SK-N-SH (cell line): ENCODE results near the gene OR2A14. TPM values are rescaled to one million over a fixed set of nuclear protein-coding genes. Genes with fewer than 3 reads are reported as not detected.
"Not testable (repeated sequence)": the region's sequence is repeated elsewhere in the genome, so short reads cannot be mapped to it uniquely, and the experiment has no call there.

Experiments
- CTCF ChIA-PET: fragments of 300-600, 350-600 bp; formaldehyde crosslinking; extraction: SDS; loops from one replicate; lab custom pipeline; 2021; lab: Yijun Ruan, JAX
- POLR2A ChIA-PET: fragments of 350-600 bp; sonication (Branson Sonifier 250); formaldehyde crosslinking; extraction: SDS; loops from one replicate; lab custom pipeline; 2020; ENCODE audit warnings: antibody characterized with exemption, inconsistent platforms; lab: Yijun Ruan, JAX
- DNase-seq: peaks from one replicate; pipeline ENCODE4 v3.0.0; 2012
- H2AFZ ChIP-seq: fragments of 200-600 bp; sonication (generic); 2 replicates; pipeline ENCODE4 v1.8.1; 2016; ENCODE audit warnings: antibody characterized with exemption, mild to moderate bottlenecking, low read depth
- H3F3A ChIP-seq: fragments of 200-600 bp; sonication (generic); replicated peaks from 2 replicates; pipeline ENCODE3; 2016; ENCODE audit warnings: antibody characterized with exemption, mild to moderate bottlenecking; ENCODE audit not compliant: insufficient read depth
- H3K27ac ChIP-seq, 2 experiments: fragments of 200-500 bp in 1 of 2; fragments of 200-600 bp in 1 of 2; sonication (Bioruptor generic) in 1 of 2; sonication (generic), shearing (Covaris generic) in 1 of 2; 2 replicates each; pipeline versions ENCODE4 v1.5.1 to v1.6.1; 2014 to 2016; ENCODE audit warnings: low read depth in 2 of 2, inconsistent platforms in 1 of 2, low read length in 1 of 2, mild to moderate bottlenecking in 1 of 2, mixed read lengths in 1 of 2
- H3K27me3 ChIP-seq: fragments of 200-600 bp; sonication (generic), shearing (Covaris generic); 2 replicates; pipeline ENCODE4 v1.6.1; 2016; ENCODE audit warnings: mixed run types; ENCODE audit not compliant: insufficient read depth
- H3K36me3 ChIP-seq, 2 experiments: fragments of 200-500 bp in 1 of 2; fragments of 200-600 bp in 1 of 2; sonication (Bioruptor generic) in 1 of 2; sonication (generic) in 1 of 2; replicated peaks in 1 of 2; 2 replicates each; pipeline versions ENCODE3 to v1.5.1; 2014 to 2016; ENCODE audit warnings: low read length in 1 of 2, mild to moderate bottlenecking in 1 of 2; ENCODE audit not compliant: insufficient read depth in 2 of 2, control insufficient read depth in 1 of 2
- H3K4me1 ChIP-seq, 2 experiments: fragments of 200-500 bp in 1 of 2; fragments of 200-600 bp in 1 of 2; sonication (Bioruptor generic) in 1 of 2; sonication (generic), shearing (Covaris generic) in 1 of 2; 2 replicates each; pipeline versions ENCODE4 v1.5.1 to v1.6.1; 2014 to 2016; ENCODE audit warnings: low read depth in 1 of 2, low read length in 1 of 2, mixed run types in 1 of 2; ENCODE audit not compliant: insufficient read depth in 2 of 2, control insufficient read depth in 1 of 2
- H3K4me2 ChIP-seq: fragments of 200-600 bp; sonication (generic), shearing (Covaris generic); 2 replicates; pipeline ENCODE4 v1.6.1; 2017; ENCODE audit warnings: mixed run types
- H3K4me3 ChIP-seq, 2 experiments: fragments of 200-500 bp in 1 of 2; fragments of 200-600 bp in 1 of 2; sonication (Bioruptor generic) in 1 of 2; sonication (generic), shearing (Covaris generic) in 1 of 2; 2 replicates each; pipeline versions ENCODE4 v1.5.1 to v1.8.1; 2014 to 2016; ENCODE audit warnings: low read depth in 2 of 2, inconsistent platforms in 1 of 2, low read length in 1 of 2, mild to moderate bottlenecking in 1 of 2, mixed read lengths in 1 of 2, moderate library complexity in 1 of 2
- H3K79me2 ChIP-seq: fragments of 200-600 bp; sonication (generic); 2 replicates; pipeline ENCODE4 v1.8.1; 2017; ENCODE audit warnings: mild to moderate bottlenecking; ENCODE audit not compliant: insufficient read depth
- H3K9ac ChIP-seq: fragments of 200-600 bp; sonication (generic); 2 replicates; pipeline ENCODE4 v1.6.1; 2017; ENCODE audit warnings: mixed run types
- H3K9me2 ChIP-seq: fragments of 200-600 bp; sonication (generic); 2 replicates; pipeline ENCODE4 v1.6.1; 2017; ENCODE audit warnings: mixed run types
- H3K9me3 ChIP-seq: fragments of 200-600 bp; sonication (generic); 2 replicates; pipeline ENCODE4 v1.6.1; 2017; ENCODE audit warnings: mixed run types, mild to moderate bottlenecking, moderate library complexity
- H4K20me1 ChIP-seq: fragments of 200-600 bp; sonication (generic); 2 replicates; pipeline ENCODE4 v1.6.1; 2017; ENCODE audit warnings: mild to moderate bottlenecking, mixed run types; ENCODE audit not compliant: insufficient read depth
- RAD21 ChIP-seq: IDR thresholded peaks from 2 replicates; pipeline ENCODE4 v1.6.1; 2012; ENCODE audit warnings: mild to moderate bottlenecking, low read length
- SIN3A ChIP-seq: IDR thresholded peaks from 2 replicates; pipeline ENCODE4 v1.6.1; 2012; ENCODE audit warnings: low read depth, mild to moderate bottlenecking, low read length, moderate library complexity, borderline replicate concordance
- SMC3 ChIP-seq: IDR thresholded peaks from 2 replicates; pipeline ENCODE4 v1.6.1; 2012; ENCODE audit warnings: low read depth, low read length, improper control_type of control experiment
- WGBS: methylation state at CpG from one replicate; pipeline ENCODE4 v1.1.6; 2017; ENCODE audit warnings: low lambda C conversion rate; 5-methylcytosine and 5-hydroxymethylcytosine counted together
- polyA plus RNA-seq, 3 experiments: library from polyadenylated mRNA; depleted of rRNA; stranded (reverse); fragments of >200 nt; gene quantifications; 2 replicates each; pipeline ENCODE4 v1.2.3, GENCODE V29; 2012
- small RNA-seq, 7 experiments: library from RNA; depleted of rRNA; stranded (forward); fragments of <200 nt; gene quantifications; one replicate each; pipeline ENCODE3, GENCODE V24; 2012
- TF ChIP-seq, protein P1 (sequence below): fragments of 200-600 bp; sonication (generic); IDR thresholded peaks from 2 replicates; pipeline ENCODE4 v1.6.1; 2017; ENCODE audit warnings: antibody characterized with exemption, mild to moderate bottlenecking, moderate library complexity

OR2A14 gene
- polyA plus RNA-seq, 1 of the 3 experiments (the other 2 are of a cell fraction) = not detected

DNA sequence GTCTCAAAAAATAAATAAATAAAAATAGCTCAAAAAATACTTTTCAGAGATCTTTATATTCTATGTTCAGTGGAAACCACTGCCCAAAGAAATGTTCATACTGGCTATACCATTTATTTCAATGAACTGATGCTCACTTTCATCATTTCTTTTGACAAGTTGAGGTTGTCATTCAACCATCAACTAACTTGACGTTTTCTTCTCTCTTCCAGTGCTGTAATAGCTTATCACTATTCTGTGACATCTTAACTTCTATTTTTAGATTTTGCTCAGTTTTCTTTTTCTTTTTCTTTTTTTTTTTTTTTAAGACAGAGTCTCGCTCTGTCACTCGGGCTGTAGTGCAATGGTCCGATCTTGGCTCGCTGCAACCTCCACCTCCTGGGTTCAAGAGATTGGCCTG is 51.6 kb downstream of the OR2A14 start (continued):
- no peak for TF ChIP-seq SIN3A

DNA sequence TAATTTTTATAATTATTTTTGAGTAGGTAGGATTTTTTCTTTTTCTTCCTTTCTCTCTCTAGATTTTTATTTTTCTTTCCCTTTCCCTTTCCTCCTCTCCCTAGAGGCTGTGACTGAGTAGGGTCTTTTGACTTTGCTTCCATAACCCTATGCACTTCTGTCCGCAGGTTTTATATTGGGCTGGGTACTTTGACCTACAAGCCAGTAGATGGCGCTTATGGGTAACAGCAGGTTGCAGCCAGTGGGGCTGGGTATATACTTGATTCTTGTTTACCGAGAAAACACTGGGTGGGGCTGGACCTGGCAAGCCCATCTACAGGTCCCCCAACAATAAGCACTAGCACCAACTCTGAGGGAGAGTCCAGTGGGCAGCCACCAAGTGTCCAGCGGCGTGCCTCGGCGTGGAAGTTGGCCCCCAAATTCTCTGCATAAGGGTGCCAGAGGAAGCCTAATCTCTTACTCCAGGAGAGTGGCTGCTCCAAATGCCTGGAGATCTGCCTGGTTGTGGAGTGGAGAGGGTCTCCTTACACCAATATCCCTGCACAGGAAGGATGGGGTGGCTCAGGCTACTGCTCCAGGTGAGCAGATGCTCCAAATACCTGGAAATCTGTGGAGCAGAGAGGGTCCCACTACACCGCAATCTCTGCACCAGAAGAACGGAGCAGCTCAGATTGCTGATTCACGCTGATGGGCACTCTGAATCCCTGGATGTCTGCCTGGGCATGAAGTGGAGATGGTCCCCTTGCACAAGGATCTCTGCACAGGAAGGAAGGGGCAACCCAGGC is 55.6 kb downstream of the OR2A14 start:
- not testable (repeated sequence) for H3K79me2 ChIP-seq, H3K27ac ChIP-seq, H3K9me3 ChIP-seq, H2AFZ ChIP-seq, H3K4me2 ChIP-seq, DNase-seq, H3K9me2 ChIP-seq, H3K4me1 ChIP-seq, H3F3A ChIP-seq
- CTCF ChIA-PET = interaction anchor here (0.7 to 1.7 kb wide), 3 partner anchors 11 to 213 kb away, joined by 3 to 14 read pairs (median 3); no protein-coding TSS in a partner anchor
- TF ChIP-seq SMC3 (peak; percentile 23; the same call in 1 of the 2 replicates), RAD21 (peak; percentile 36)
- TF ChIP-seq, protein P1, sequence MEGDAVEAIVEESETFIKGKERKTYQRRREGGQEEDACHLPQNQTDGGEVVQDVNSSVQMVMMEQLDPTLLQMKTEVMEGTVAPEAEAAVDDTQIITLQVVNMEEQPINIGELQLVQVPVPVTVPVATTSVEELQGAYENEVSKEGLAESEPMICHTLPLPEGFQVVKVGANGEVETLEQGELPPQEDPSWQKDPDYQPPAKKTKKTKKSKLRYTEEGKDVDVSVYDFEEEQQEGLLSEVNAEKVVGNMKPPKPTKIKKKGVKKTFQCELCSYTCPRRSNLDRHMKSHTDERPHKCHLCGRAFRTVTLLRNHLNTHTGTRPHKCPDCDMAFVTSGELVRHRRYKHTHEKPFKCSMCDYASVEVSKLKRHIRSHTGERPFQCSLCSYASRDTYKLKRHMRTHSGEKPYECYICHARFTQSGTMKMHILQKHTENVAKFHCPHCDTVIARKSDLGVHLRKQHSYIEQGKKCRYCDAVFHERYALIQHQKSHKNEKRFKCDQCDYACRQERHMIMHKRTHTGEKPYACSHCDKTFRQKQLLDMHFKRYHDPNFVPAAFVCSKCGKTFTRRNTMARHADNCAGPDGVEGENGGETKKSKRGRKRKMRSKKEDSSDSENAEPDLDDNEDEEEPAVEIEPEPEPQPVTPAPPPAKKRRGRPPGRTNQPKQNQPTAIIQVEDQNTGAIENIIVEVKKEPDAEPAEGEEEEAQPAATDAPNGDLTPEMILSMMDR = peak; percentile 69
- TF ChIP-seq, all 33 proteins: peak for 3; not testable (repeated sequence) for 30
- H4K20me1 ChIP-seq, POLR2A ChIA-PET, H3K36me3 ChIP-seq, H3K9ac ChIP-seq, H3K27me3 ChIP-seq: not testable (repeated sequence)
- 5% methylated on average over 3 of the region's 10 CpGs for WGBS
- H3K4me3 ChIP-seq = 0 out of 4 replicates have a peak overlapping the region, but pooled peaks of 1 of the 2 experiments have one; percentile 29

DNA sequence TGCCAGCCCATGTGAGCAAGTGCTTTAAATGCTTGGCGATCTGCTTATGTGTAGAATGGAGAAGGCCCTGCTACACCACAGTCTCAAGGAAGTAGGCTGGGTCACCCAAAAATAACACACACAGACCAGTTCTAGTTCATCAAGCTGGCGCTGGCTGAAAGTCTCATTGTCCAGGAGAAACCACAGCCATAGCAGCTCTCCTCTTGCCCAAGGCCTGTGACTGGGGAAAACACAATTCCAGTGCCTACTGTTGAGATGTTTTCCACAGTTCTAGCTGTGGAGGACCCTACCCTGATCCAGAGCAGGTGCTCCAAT is 56.1 kb downstream of the OR2A14 start:
- H3K9me2 ChIP-seq, H3K4me3 ChIP-seq, H3K9me3 ChIP-seq, H3K27me3 ChIP-seq, POLR2A ChIA-PET, H3K79me2 ChIP-seq, H3F3A ChIP-seq, DNase-seq, H3K4me2 ChIP-seq, H3K9ac ChIP-seq, H4K20me1 ChIP-seq, CTCF ChIA-PET, H2AFZ ChIP-seq, H3K36me3 ChIP-seq, H3K27ac ChIP-seq, H3K4me1 ChIP-seq: not testable (repeated sequence)
- whole genome bisulfite sequencing = 14% methylated on average over 1 of the region's 2 CpGs

Small RNAs within 50 kb of the gene (small RNA-seq; reads per million reads assigned to genes)
- 0 reads per million in 7 experiments for gene OR2A41P

Other genes with a start within 250 kb of the OR2A14 start
- 59.0 and 69.0 TPM in 2 replicates for gene TCAF1, start 221.0 kb upstream of the OR2A14 start, polyA plus RNA-seq (2012; rRNA removed)
- 0.07 and 0.13 TPM in 2 replicates for gene OR2F2, start 187.9 kb upstream of the OR2A14 start, polyA plus RNA-seq (2012; rRNA removed)
- gene OR2F1, start 168.3 kb upstream of the OR2A14 start, polyA plus RNA-seq (2012; rRNA removed) = 0.10 TPM in 2 replicates
- gene OR6B1, start 122.9 kb upstream of the OR2A14 start, polyA plus RNA-seq (2012; rRNA removed) = not detected in 2 replicates
- not detected in 2 replicates for gene OR2A5, start 74.2 kb upstream of the OR2A14 start, polyA plus RNA-seq (2012; rRNA removed)
- gene OR2A25, start 53.4 kb upstream of the OR2A14 start, polyA plus RNA-seq (2012; rRNA removed) = not detected in 2 replicates
- not detected in 2 replicates for gene OR2A12, start 36.9 kb upstream of the OR2A14 start, polyA plus RNA-seq (2012; rRNA removed)
- gene OR2A2, start 13.6 kb upstream of the OR2A14 start, polyA plus RNA-seq (2012; rRNA removed) = not detected in 2 replicates
- gene CTAGE4, start 60.3 kb downstream of the OR2A14 start, polyA plus RNA-seq (2012; rRNA removed) = not detected in 2 replicates
- 0.02 TPM in 1 of 2 replicates, not detected in the other for gene ARHGEF35, start 72.7 kb downstream of the OR2A14 start, polyA plus RNA-seq (2012; rRNA removed)
- not detected in 2 replicates for gene OR2A42, start 116.4 kb downstream of the OR2A14 start, polyA plus RNA-seq (2012; rRNA removed)
- gene OR2A7, start 141.6 kb downstream of the OR2A14 start, polyA plus RNA-seq (2012; rRNA removed) = not detected in 2 replicates
- gene CTAGE8, start 146.1 kb downstream of the OR2A14 start, polyA plus RNA-seq (2012; rRNA removed) = not detected in 2 replicates
- gene OR2A1, start 189.2 kb downstream of the OR2A14 start, polyA plus RNA-seq (2012; rRNA removed) = not detected in 2 replicates
- gene ARHGEF5, start 232.2 kb downstream of the OR2A14 start, polyA plus RNA-seq (2012; rRNA removed) = 0.02 and 0.07 TPM in 2 replicates